HL-60/S4 treated with retinoic acid at 250 ng/mL for 4 days and 3 days (cell line): ENCODE data around the gene KRTAP5-10.
"Not testable (repeated sequence)": the region's sequence is repeated elsewhere in the genome, so short reads cannot be mapped to it uniquely, and the experiment has no call there.

Experiments used
- in situ Hi-C: fragments of 300-500 bp; cut with MboI; formaldehyde crosslinking; loops from 2 replicates; pipeline ENCODE4 v1.7.0; 2022; ENCODE audit warnings: low sequenced_read_pairs

The KRTAP5-10 gene

GRCh38 chr11:71571101-71571850, 5.9 kb downstream of the KRTAP5-10 start:
- in situ Hi-C loops: not testable (repeated sequence)

GRCh38 chr11:71572811-71573210, 7.4 kb downstream of the KRTAP5-10 start:
- in situ Hi-C loops: no loop called here

GRCh38 chr11:71574418-71574817, 9.1 kb downstream of the KRTAP5-10 start:
- in situ Hi-C loops: no loop called here

GRCh38 chr11:71575723-71576424, 10.5 kb downstream of the KRTAP5-10 start:
- in situ Hi-C loops: no loop called here

GRCh38 chr11:71576688-71577465, 11.5 kb downstream of the KRTAP5-10 start:
- in situ Hi-C loops: not testable (repeated sequence)

- in situ Hi-C loops: no loop called here
These were observed 12.2 kb downstream of the KRTAP5-10 start for GRCh38 chr11:71577469-71578004.

GRCh38 chr11:71579513-71579912, 14.2 kb downstream of the KRTAP5-10 start:
- in situ Hi-C loops: not testable (repeated sequence)

- in situ Hi-C loops: no loop called here
These were observed 15.0 kb downstream of the KRTAP5-10 start for GRCh38 chr11:71580057-71581003.

- in situ Hi-C loops: no loop called here
These were observed 16.5 kb downstream of the KRTAP5-10 start for GRCh38 chr11:71581826-71582225.

DNA sequence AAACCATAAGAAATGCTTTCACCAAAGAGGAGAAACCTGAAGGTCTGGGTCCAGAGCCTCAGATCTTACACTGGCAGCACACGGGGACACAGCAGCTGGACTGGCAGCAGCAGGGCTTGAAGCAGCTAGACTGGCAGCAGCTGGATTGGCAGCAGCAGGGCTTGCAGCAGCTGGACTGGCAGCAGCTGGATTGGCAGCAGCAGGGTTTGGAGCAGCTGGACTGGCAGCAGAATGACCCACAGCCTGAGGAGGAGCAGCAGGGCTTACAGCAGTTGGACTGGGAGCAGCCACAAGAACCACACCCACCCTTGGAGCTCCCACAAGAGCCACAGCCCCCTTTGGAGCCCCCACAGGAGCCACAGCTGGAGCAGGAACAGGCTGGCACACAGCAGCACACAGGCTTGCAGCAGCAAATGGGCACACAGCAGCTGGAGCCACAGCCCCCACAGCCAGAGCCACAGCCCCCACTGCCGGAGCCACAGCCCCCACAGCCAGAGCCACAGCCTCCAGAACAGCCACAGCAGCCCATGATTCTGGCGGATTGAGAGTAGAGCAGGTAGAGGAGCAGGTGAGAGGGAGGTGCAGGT, 17.0 kb downstream of the KRTAP5-10 start, which contains the start of gene KRTAP5-11:
Gene KRTAP5-11, minus strand, starts transcription at position 567 of the 587 bp plus-strand sequence. Its CDS starts 38 bp downstream, at position 529.
- in situ Hi-C loops: no loop called here

GRCh38 chr11:71582969-71583368, 17.6 kb downstream of the KRTAP5-10 start:
- in situ Hi-C loops: not testable (repeated sequence)

DNA sequence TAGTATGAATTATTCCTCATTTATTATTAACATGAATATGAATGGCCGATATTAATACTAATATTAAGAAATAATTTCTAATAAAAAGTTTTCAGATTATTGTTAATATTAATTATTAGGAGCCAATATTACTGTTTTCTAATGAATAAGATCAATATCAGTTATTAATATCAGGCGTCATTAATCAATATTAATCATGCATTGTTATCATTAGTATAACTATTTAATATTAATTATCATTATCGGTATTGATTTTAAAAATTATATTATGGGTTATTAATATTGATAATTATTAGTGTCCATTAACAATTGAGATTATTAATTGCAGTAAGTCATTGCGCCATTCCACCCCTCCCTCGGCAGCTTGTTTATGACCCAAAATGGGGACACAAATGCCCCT, 20.3 kb downstream of the KRTAP5-10 start:
- in situ Hi-C loops: not testable (repeated sequence)

- in situ Hi-C loops: not testable (repeated sequence)
These were observed 23.0 kb downstream of the KRTAP5-10 start for GRCh38 chr11:71588314-71588713.

GRCh38 chr11:71588822-71589545, 23.6 kb downstream of the KRTAP5-10 start:
- in situ Hi-C loops: not testable (repeated sequence)

DNA sequence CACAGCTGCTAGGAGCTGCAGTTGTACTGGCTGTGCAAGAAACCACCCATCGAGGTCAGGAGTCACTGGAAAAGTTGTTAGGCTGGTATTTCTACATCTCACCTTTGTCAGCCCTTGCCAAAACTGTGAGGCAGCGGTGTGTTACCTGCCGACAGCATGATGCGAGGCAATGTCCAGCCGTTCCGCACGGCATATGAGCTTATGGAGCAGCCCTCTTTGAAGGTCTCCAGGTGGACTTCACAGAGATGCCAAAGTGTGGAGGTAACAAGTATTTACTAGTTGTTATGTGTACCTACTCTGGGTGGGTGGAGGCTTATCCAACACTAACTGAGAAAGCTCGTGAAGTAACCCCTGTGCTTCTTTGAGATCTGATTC, 24.2 kb downstream of the KRTAP5-10 start:
- in situ Hi-C loops: not testable (repeated sequence)

DNA sequence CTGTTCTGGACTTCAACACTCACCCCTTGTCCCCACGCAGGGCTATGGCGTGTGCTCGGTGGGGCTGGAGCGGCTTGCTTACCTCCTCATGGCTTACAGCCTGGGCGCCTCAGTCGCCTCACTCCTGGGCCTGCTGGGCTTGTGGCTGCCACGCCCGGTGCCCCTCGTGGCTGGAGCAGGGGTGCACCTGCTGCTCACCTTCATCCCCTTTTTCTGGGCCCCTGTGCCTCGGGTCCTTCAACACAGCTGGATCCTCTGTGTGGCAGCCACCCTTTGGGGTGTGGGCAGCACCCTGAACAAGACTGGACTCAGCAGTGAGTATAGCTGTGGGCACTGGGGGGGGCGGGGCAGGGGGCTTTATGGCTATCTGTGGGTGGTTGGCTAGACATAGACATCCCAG, 37.9 kb downstream of the KRTAP5-10 start:
- in situ Hi-C loops: loop anchor here (25.0 kb wide), 1 partner anchor 134 kb away; no protein-coding TSS in a partner anchor

- in situ Hi-C loops: loop anchor here (25.0 kb wide), 1 partner anchor 132 kb away; no protein-coding TSS in a partner anchor
These were observed 39.6 kb downstream of the KRTAP5-10 start for GRCh38 chr11:71604798-71605488.

DNA sequence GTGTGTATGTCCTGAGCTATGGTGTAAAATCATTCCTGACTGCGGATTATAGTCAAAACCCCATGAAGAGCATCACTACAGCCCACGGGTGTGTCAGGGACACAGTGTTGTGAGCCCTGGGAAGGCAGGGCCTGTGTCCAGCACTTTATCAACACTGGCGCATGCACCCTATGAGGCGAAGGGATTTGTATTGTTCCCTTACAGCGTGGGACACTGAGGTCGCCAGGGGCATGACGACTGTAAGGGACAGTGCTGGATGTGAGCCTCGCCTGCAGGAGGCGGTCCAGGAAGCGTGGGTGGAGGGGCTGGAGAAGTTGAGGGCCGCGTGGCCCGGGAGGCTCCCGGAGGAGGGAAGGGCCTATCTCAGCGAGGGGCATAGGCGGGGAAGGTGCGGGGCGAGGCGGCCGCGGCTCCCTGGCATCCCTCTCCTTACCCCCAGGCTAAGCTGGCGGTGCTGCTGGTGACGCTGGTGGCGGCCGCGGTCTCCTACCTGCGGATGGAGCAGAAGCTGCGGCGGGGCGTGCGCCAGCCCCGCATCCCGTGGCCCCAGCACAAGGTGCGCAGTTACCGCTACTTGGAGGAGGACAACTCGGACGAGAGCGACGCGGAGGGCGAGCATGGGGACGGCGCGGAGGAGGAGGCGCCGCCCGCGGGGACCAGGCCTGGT, 41.6 kb downstream of the KRTAP5-10 start:
- in situ Hi-C loops: loop anchor here (25.0 kb wide), 1 partner anchor 130 kb away; no protein-coding TSS in a partner anchor
